AG10803 (cell line): ENCODE data around the gene TDRD12.

ENCODE experiments used
- DNase-seq: peaks from one replicate; pipeline ENCODE4 v3.0.0; 2010; ENCODE audit warnings: low read depth
- H3K4me3 ChIP-seq: 2 replicates; pipeline ENCODE4 v1.5.1; 2011; ENCODE audit warnings: mild to moderate bottlenecking, low read length, control low read depth
- CTCF ChIP-seq: conservative IDR thresholded peaks from 2 replicates; pipeline ENCODE4 v1.5.1; 2011; ENCODE audit warnings: mild to moderate bottlenecking, low read length, control low read depth, inconsistent platforms

Gene TDRD12

GRCh38 chr19:32789429-32789828 is 69.9 kb downstream of the TDRD12 start:
- no peak overlapping the region for H3K4me3 ChIP-seq
- DNase-seq: no peak
- no peak for TF ChIP-seq CTCF

GRCh38 chr19:32798201-32798600 is 78.6 kb downstream of the TDRD12 start:
- no peak for DNase-seq
- H3K4me3 ChIP-seq: no peak overlapping the region
- no peak for TF ChIP-seq CTCF

- H3K4me3 ChIP-seq: no peak overlapping the region
- TF ChIP-seq CTCF: no peak
- DNase-seq: no peak
Measured at GRCh38 chr19:32800191-32800590, 80.6 kb downstream of the TDRD12 start.

GRCh38 chr19:32800754-32801153 is 81.2 kb downstream of the TDRD12 start:
- no peak for TF ChIP-seq CTCF
- DNase-seq: no peak
- H3K4me3 ChIP-seq: no peak overlapping the region

- DNase-seq: no peak
- no peak for TF ChIP-seq CTCF
- no peak overlapping the region for H3K4me3 ChIP-seq
Measured at GRCh38 chr19:32802840-32803239, 83.3 kb downstream of the TDRD12 start.

GRCh38 chr19:32808236-32808635 is 88.7 kb downstream of the TDRD12 start:
- no peak overlapping the region for H3K4me3 ChIP-seq
- no peak for TF ChIP-seq CTCF
- no peak for DNase-seq

- DNase-seq: no peak
- no peak for TF ChIP-seq CTCF
- H3K4me3 ChIP-seq: no peak overlapping the region
Measured at GRCh38 chr19:32809254-32809653, 89.7 kb downstream of the TDRD12 start.
